Measurements from ENCODE around the gene NOVA1.

GRCh38 chr14:26602902-26603301 is 5.1 kb upstream of the NOVA1 start:
- TF ChIP-seq, protein P1, sequence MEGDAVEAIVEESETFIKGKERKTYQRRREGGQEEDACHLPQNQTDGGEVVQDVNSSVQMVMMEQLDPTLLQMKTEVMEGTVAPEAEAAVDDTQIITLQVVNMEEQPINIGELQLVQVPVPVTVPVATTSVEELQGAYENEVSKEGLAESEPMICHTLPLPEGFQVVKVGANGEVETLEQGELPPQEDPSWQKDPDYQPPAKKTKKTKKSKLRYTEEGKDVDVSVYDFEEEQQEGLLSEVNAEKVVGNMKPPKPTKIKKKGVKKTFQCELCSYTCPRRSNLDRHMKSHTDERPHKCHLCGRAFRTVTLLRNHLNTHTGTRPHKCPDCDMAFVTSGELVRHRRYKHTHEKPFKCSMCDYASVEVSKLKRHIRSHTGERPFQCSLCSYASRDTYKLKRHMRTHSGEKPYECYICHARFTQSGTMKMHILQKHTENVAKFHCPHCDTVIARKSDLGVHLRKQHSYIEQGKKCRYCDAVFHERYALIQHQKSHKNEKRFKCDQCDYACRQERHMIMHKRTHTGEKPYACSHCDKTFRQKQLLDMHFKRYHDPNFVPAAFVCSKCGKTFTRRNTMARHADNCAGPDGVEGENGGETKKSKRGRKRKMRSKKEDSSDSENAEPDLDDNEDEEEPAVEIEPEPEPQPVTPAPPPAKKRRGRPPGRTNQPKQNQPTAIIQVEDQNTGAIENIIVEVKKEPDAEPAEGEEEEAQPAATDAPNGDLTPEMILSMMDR (IDR thresholded peaks at IDR 0.05) = no peak
- no peak for TF ChIP-seq POLR2AphosphoS5 (IDR thresholded peaks at IDR 0.05; ENCODE audit: insufficient read depth in 1 of 2, low read depth in 1 of 2)
- TF ChIP-seq POLR2A (IDR thresholded peaks at IDR 0.05) = no peak

Data from vagina (tissue), 2 donors.